HepG2 (cell line): Measurements from ENCODE around the gene POLR3GL. TPM values are rescaled to one million over a fixed set of nuclear protein-coding genes. Genes with fewer than 3 reads are reported as not detected.

ENCODE experiments used
- CENPX ChIP-seq: sonication (generic); formaldehyde crosslinking; IDR thresholded peaks from 2 replicates; pipeline ENCODE4 v1.9.0; 2021; ENCODE audit warnings: mild to moderate bottlenecking, missing genetic modification reagents, moderate library complexity
- DNMT1 ChIP-seq: sonication (generic); formaldehyde crosslinking; IDR thresholded peaks from 2 replicates; pipeline ENCODE4 v1.5.1; 2020; ENCODE audit warnings: mild to moderate bottlenecking, missing genetic modification reagents
- EZH2 ChIP-seq: conservative IDR thresholded peaks from 2 replicates; pipeline ENCODE4 v1.6.1; 2012; ENCODE audit warnings: mild to moderate bottlenecking, low read depth, low read length, moderate library complexity
- HNRNPUL1 ChIP-seq: fragments of 200-400 bp; formaldehyde crosslinking; IDR thresholded peaks from 2 replicates; pipeline ENCODE4 v1.6.1; 2017; ENCODE audit warnings: low read depth, mild to moderate bottlenecking, low read length, moderate library complexity
- PHF5A ChIP-seq: IDR thresholded peaks from one replicate; pipeline ENCODE4 v1.6.1; 2018; ENCODE audit warnings: low read depth, missing genetic modification reagents; ENCODE audit not compliant: unreplicated experiment
- RFX1 ChIP-seq: fragments of 450-650 bp; IDR thresholded peaks from 2 replicates; pipeline ENCODE4 v1.6.1; 2017
- RNF219 ChIP-seq: sonication (generic); formaldehyde crosslinking; IDR thresholded peaks from 2 replicates; pipeline ENCODE4 v1.5.0; 2020; ENCODE audit warnings: mild to moderate bottlenecking, missing genetic modification reagents
- SETDB1 ChIP-seq: sonication (generic); formaldehyde crosslinking; IDR thresholded peaks from 2 replicates; pipeline ENCODE4 v1.5.1; 2020; ENCODE audit warnings: missing genetic modification reagents, mild to moderate bottlenecking, borderline replicate concordance
- ZEB1 ChIP-seq: IDR thresholded peaks from 2 replicates; pipeline ENCODE4 v1.6.1; 2012; ENCODE audit warnings: mild to moderate bottlenecking, low read depth, inconsistent platforms; ENCODE audit not compliant: insufficient replicate concordance
- ZNF280B ChIP-seq: sonication (generic); formaldehyde crosslinking; IDR thresholded peaks from 2 replicates; pipeline ENCODE4 v1.5.0; 2020; ENCODE audit warnings: missing genetic modification reagents, mild to moderate bottlenecking, borderline replicate concordance
- ZNF510 ChIP-seq: sonication (generic); formaldehyde crosslinking; IDR thresholded peaks from 2 replicates; pipeline ENCODE4 v1.4.0; 2020; ENCODE audit warnings: low read depth, mild to moderate bottlenecking, missing genetic modification reagents
- ZNF563 ChIP-seq: sonication (generic); formaldehyde crosslinking; IDR thresholded peaks from 2 replicates; pipeline ENCODE4 v1.8.0; 2022; ENCODE audit warnings: mild to moderate bottlenecking, moderate library complexity, missing genetic modification reagents
- ZNF670 ChIP-seq: sonication (generic); formaldehyde crosslinking; IDR thresholded peaks from 2 replicates; pipeline ENCODE4 v1.8.0; 2022; ENCODE audit warnings: mild to moderate bottlenecking, missing genetic modification reagents, borderline replicate concordance
- ZNF724P ChIP-seq: sonication (generic); formaldehyde crosslinking; IDR thresholded peaks from 2 replicates; pipeline ENCODE4 v1.8.0; 2022; ENCODE audit warnings: missing genetic modification reagents, borderline replicate concordance
- ZNF768 ChIP-seq: sonication (generic); formaldehyde crosslinking; IDR thresholded peaks from 2 replicates; pipeline ENCODE4 v1.4.0; 2020; ENCODE audit warnings: missing genetic modification reagents
- polyA plus RNA-seq, 8 experiments: library from polyadenylated mRNA; depleted of rRNA in 3 of 8; stranded (reverse) in 7 of 8; unstranded in 1 of 8; fragments of >200 nt; fragmentation: Illumina TruSeq in 4 of 8; extraction: Trizol in 4 of 8; gene quantifications; 2 replicates each; pipeline versions ENCODE4 v1.2.1 to v1.2.3, GENCODE V29; 2011 to 2016; ENCODE audit warnings: low read depth in 4 of 8, missing spikeins in 1 of 8, mixed read lengths in 1 of 8; ENCODE audit not compliant: insufficient read depth in 1 of 8
- total RNA-seq, 5 experiments: library from RNA; depleted of rRNA; stranded (reverse); fragments of >200 nt; fragmentation: Illumina TruSeq; extraction: Trizol; gene quantifications; 2 replicates each; pipeline ENCODE4 v1.2.3, GENCODE V29; 2016; ENCODE audit warnings: low read depth in 1 of 5
- TF ChIP-seq, protein P1 (sequence below): sonication (generic); formaldehyde crosslinking; IDR thresholded peaks from 2 replicates; pipeline ENCODE4 v1.4.0; 2020; ENCODE audit warnings: missing genetic modification reagents, borderline replicate concordance
- TF ChIP-seq, protein P2 (sequence below): sonication (generic); formaldehyde crosslinking; conservative IDR thresholded peaks from 2 replicates; pipeline ENCODE4 v1.4.0; 2020; ENCODE audit warnings: missing genetic modification reagents

The POLR3GL gene
- total and polyA plus RNA-seq, 2 of the 13 experiments (the other 11 are each of a cell fraction or from before 2014, with no cell fraction given), result 11.5 to 12.4 TPM

- TF ChIP-seq ZEB1 (no peak), ZNF724P (CRISPR knock-in tag) (peak; percentile 52; the same call in 1 of the 2 replicates), EZH2 (no peak), RNF219 (no peak), PHF5A (CRISPR knock-in tag) (no peak), ZNF768 (CRISPR knock-in tag) (peak; percentile 10; the same call in 1 of the 2 replicates), ZNF670 (CRISPR knock-in tag) (no peak), ZNF563 (no peak), CENPX (CRISPR knock-in tag) (no peak), HNRNPUL1 (no peak), RFX1 (no peak), DNMT1 (CRISPR knock-in tag) (no peak), ZNF510 (no peak), SETDB1 (CRISPR knock-in tag) (no peak), ZNF280B (CRISPR knock-in tag) (no peak)
- TF ChIP-seq, protein P1, sequence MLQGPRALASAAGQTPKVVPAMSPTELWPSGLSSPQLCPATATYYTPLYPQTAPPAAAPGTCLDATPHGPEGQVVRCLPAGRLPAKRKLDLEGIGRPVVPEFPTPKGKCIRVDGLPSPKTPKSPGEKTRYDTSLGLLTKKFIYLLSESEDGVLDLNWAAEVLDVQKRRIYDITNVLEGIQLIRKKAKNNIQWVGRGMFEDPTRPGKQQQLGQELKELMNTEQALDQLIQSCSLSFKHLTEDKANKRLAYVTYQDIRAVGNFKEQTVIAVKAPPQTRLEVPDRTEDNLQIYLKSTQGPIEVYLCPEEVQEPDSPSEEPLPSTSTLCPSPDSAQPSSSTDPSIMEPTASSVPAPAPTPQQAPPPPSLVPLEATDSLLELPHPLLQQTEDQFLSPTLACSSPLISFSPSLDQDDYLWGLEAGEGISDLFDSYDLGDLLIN (CRISPR knock-in tag), result 0 out of 2 replicates have a peak, but pooled peaks have one; percentile 62
- TF ChIP-seq, protein P2, sequence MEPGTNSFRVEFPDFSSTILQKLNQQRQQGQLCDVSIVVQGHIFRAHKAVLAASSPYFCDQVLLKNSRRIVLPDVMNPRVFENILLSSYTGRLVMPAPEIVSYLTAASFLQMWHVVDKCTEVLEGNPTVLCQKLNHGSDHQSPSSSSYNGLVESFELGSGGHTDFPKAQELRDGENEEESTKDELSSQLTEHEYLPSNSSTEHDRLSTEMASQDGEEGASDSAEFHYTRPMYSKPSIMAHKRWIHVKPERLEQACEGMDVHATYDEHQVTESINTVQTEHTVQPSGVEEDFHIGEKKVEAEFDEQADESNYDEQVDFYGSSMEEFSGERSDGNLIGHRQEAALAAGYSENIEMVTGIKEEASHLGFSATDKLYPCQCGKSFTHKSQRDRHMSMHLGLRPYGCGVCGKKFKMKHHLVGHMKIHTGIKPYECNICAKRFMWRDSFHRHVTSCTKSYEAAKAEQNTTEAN (CRISPR knock-in tag), result no peak
Observed at GRCh38 chr1:145960468-145961108, 3.9 kb upstream of the POLR3GL start (continued).
